C4-2B (cell line): Measurements from ENCODE around the gene C8A.

Experiments used
- H3K27ac ChIP-seq: fragments of 450-650 bp; 2 replicates; pipeline ENCODE4 v1.5.1; 2017
- CTCF ChIP-seq: fragments of 450-650 bp; conservative IDR thresholded peaks from 2 replicates; pipeline ENCODE4 v1.5.1; 2017; ENCODE audit warnings: mild to moderate bottlenecking
- ZFX ChIP-seq: fragments of 450-650 bp; IDR thresholded peaks from 2 replicates; pipeline ENCODE4 v1.6.1; 2017

The C8A gene

GRCh38 chr1:56952501-56952900, 97.9 kb downstream of the C8A start:
- TF ChIP-seq CTCF: no peak
- TF ChIP-seq ZFX: no peak
- H3K27ac ChIP-seq: no peak overlapping the region

DNA sequence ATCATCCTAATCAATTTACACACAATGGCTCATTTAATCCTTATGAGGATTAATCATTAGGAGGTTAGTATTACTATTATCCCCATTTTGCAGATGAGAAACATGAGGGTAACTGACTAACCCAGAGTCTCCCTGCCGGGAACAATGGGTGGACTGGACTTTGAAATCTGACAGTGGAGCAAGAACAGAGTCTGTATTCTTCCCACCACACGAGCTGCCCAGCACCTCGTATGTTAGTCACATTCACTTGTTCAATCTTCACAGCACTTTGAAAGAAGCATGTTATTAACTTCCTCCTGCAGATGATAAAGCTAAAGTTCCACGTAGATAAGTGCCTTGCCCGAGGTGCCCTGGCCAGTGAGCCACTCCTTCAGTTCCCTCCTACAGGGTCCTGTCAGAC, 98.8 kb downstream of the C8A start:
- TF ChIP-seq ZFX: no peak
- H3K27ac ChIP-seq: no peak overlapping the region

GRCh38 chr1:56954664-56955063, 100.1 kb downstream of the C8A start:
- no peak overlapping the region for H3K27ac ChIP-seq
- TF ChIP-seq CTCF: no peak

DNA sequence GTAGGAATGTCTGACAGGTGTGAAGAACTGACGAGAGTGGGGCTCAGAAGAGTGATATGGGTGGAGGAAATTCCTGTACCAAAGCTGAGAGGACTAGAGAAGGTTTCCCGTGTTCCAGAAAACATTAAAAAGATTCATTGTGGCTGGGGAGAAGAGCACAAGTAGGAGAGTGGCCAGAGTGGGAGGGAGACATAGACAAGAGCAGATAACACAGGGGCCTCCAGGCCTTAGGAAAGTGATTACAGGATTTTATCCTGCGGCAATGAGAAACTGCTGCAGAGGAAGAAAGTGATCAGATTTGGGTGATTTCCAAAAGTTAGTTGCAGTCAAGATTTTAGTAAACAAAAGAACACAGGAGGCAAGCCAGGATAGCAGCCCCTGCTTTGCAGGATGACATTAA, 103.3 kb downstream of the C8A start:
- no peak overlapping the region for H3K27ac ChIP-seq
- no peak for TF ChIP-seq ZFX
- no peak for TF ChIP-seq CTCF

- no peak for TF ChIP-seq ZFX
- TF ChIP-seq CTCF: no peak
Measured at GRCh38 chr1:56958526-56958925, 103.9 kb downstream of the C8A start.

GRCh38 chr1:56961426-56961825, 106.8 kb downstream of the C8A start:
- no peak for TF ChIP-seq CTCF
- TF ChIP-seq ZFX: no peak
- H3K27ac ChIP-seq: no peak overlapping the region

More at GRCh38 chr1:56958526-56958925, 103.9 kb downstream of the C8A start:
- no peak overlapping the region for H3K27ac ChIP-seq

DNA sequence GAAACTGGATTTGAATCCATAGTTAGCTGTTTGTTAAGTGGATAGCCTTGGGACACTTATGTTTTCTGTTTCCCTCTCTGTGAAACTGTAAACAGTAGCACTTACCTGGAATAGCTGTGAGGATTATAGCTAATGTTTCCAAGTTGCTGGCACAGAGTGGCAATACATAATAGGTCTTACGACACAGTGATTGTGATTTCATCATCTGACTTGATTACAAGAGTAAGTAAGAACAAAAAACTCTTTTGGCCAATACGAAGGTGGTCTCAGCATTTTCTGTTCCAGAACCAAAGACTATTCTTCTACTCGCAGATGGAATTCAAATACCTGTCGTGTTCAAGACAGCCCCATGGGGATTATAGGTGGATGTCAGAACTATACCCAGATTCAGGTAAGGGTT, 109.1 kb downstream of the C8A start:
- TF ChIP-seq CTCF (no peak), ZFX (no peak)

DNA sequence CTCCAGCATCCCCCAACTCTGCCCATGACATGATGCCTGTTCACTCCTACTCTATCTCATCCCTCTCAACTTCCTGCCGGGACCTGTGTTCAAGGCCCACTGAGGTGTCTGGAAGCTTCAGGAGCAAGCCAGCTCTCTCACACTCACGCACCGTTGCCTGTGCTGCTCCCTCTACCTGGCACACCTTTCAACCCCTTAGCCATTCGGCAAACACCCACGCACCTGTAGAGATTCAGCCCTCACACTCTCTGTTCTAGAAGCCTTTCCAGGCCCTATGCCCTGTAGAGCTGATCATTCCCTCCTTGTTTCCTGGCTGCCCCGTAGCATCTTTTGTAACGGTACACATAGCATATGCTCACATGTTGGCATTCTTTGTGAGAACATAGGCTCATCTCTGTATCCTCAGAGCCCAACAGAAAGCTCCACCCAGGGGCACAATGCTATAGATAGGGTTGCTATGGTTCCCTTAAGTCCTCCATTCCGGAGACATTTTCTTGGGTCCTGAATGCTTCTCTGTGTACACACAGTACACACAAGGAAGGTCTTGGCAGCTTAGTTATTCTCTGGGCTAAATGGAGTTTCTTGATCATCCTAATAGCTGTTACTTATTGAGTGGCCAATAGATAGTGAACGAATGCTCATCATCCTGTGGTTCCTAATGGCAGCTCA, 109.9 kb downstream of the C8A start:
- TF ChIP-seq ZFX: no peak
- no peak for TF ChIP-seq CTCF
- H3K27ac ChIP-seq: no peak overlapping the region

More for the DNA sequence above, 109.1 kb downstream of the C8A start:
- no peak overlapping the region for H3K27ac ChIP-seq
